Stimulated activated CD8-positive, alpha-beta memory T cell treated with anti-CD3 and anti-CD28 coated beads, Interleukin-7, amount 100 ng/mL, for 1 hour (primary cell): ENCODE data around the gene FILIP1.

Experiments
- DNase-seq, 2 donors: peaks; one replicate each; pipeline ENCODE4 v3.0.0-alpha.2; 2020; ENCODE audit warnings: low read depth in 2 of 2

Gene FILIP1

DNA sequence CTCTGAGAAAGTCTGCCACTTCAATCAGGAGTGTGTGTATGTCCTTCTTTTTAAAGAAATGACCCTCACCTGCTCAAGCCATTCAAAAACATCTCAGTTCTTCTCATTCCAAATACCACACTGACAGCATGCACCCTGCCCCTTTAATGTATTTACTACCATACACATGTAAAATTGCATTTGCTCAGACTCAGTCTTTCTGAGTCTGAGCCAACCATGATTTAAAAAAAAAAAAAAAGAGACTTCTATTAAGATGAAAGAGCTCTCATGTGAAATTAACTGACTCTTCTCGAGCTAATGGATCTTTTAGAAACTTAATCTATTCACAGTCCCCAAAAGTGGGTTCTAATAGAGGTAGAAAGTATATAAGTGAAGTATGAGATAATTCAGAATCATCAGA is 1.4 kb upstream of the FILIP1 start:
- no peak for DNase-seq

DNA sequence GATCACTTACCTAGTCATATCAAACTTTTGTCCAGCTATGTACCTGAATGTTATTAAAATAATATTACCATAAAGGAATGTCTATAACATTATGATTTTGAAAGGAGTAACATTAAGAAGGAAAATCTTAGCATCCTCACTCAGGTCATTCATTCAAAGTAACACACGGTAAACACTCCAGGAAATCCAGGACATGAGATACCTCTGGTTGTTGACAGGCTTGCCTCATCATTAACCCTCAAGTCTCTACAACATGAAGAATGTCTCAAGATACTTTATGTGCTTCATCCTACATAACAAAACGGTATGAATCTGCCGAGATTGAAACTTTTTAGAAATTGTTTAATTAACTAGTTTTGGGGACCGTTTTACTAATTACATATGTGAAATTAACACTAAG is 690 bp upstream of the FILIP1 start:
- no peak for DNase-seq

DNA sequence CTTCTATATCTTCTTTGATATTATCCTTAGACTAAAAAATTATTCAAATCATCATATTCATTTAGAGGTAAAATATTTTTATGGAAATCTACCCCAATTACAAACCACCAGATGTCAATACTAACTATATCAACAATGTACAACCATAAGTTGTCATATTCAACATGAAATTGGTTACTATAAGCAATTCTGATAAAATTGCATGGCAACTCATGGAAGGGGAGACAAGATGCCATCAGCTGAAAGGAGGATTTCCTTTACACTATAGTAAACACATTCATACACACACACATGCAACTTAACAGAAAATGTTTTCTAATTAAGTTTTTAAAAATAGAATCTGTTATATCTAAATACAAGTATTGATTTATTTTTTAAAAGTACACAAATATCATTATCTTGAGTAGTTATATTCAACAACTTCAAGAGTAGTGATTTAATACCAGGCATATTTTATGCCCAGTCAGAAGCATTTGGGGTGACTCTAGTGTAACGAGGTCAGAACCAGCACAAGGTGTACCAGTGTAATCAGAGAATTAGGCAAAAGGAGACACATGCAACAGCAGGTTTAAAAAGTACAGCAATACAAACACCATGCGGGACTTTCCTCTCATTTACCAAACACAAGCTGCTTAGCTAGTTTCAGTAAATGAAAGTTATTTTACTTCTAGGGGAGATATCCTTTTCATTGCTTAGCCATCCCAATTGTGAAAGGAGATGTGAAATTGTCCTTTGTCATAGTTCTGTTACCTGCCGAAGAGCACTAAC is 1.0 kb downstream of the FILIP1 start:
- DNase-seq, result no peak

DNA sequence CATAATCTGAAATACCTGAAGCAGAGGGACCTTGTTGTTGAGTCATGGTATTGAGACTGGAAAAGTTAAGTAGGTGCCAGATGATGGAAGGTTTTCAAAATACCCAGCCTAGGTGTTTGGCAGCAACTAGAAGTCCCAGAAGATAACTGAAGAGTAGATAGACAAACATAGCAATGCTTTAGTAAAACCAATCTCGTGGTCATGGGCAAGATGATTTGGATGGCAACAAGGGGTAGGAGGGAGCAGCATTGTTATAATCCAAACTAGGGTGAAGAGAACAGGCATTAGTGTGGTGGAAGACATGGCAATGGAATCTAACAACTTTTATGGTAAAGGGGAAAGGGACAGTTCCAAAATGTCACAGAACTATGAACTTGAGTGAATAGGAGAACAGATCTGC is 2.3 kb downstream of the FILIP1 start:
- DNase-seq, result no peak

DNA sequence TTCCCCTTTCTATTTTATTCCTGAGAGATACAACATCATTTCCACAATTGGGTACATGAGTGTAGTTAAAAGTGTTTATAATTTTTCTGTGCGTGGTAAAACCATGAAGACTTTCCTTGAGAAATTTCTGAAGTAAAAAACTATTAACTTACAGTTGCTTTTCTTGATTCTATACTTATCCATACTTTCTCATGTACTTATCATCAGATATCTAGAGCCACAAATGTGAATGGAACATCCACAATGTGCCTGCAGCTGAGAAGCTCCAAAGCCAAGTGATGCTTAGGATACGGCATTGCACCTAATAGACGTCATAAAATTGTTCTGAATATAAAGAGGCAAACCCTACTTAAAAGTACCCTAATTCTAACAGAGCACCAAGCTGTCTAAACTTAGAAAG is 2.9 kb downstream of the FILIP1 start:
- no peak for DNase-seq

DNA sequence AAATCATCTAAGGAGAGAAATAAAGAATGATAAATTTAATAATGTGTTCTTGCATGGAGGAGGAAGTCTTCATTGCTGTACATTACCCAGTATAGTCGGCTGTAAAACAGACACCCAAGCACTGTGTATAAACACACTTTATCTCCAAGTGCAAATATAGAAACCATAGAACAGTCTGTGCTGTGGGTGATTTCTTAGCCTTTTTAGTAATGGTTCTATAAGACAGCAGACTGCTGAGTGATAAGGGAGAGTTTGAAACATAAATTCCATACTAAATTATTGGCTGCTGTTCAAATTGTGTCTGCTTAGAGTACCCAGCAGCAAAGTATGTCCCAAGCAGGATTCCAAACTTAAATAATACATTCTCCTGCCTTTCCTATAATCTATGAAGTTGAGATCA is 4.6 kb downstream of the FILIP1 start:
- DNase-seq, result no peak

DNA sequence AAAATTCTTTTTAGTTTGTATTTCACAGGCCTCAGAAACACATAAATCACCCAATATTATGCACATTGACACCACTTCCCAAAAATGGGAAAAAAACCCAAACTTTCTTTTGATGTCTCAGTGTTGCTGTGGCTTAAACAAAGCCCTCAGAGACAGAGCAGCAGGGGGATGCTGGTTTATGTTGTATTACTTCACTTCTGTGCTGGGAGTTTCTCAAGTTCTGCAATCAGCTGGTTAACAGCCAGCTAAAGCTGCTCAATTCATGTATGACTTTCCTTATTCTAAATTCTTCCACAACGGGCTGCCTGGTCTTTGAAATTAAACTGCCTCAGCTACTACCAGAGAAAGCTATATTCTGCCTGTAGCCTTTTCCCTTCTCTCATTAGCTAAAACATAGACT is 5.6 kb downstream of the FILIP1 start:
- no peak for DNase-seq

DNA sequence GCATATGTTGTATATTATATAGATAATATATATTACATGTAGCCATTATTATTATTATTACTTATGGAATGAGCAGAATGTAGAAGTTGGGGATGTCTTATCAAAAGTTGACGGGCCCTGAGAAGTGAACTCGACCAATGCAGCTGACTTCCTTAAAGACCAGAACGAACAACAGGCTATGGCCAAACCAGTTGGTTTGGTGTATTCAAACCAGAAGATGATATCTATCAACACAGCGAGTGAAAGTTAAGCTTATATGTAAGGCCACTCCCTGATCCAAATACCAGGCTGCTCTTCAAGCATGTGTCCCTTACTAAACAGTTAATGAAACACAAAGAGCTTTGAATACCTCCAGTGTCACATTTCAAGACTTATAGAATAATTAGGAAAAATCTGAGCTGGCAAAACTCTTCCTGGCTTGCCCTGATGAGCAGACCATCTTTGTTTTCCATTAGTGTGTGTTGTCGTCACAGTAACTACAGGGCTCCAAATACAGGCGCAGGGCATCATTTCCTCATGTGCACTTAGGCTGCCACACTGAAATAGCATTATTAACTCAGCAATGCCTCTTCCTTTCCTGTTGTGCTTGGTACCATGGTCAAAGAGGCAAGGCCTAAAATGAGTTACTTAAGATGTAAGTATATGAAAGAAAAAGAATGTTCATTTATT is 6.6 kb downstream of the FILIP1 start:
- no peak for DNase-seq

DNA sequence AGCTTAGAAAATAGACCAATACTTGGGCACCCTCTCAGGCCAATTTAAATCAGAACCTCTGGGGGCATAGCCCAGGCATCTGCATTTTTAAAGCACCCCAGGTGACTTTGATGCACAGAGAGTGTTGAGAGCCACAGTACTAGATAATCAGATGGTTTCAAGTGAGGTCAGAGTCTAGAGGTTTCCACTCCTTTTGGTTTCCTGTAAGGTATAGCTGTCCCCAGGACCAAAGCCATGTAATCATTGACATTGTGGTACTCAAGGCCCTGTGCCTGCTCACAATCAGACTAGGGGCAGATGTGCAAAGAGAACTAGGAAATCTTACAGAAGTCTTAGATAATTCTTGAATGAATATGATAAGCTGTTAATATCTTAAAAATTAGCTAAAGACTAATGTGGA is 9.1 kb downstream of the FILIP1 start:
- no peak for DNase-seq

DNA sequence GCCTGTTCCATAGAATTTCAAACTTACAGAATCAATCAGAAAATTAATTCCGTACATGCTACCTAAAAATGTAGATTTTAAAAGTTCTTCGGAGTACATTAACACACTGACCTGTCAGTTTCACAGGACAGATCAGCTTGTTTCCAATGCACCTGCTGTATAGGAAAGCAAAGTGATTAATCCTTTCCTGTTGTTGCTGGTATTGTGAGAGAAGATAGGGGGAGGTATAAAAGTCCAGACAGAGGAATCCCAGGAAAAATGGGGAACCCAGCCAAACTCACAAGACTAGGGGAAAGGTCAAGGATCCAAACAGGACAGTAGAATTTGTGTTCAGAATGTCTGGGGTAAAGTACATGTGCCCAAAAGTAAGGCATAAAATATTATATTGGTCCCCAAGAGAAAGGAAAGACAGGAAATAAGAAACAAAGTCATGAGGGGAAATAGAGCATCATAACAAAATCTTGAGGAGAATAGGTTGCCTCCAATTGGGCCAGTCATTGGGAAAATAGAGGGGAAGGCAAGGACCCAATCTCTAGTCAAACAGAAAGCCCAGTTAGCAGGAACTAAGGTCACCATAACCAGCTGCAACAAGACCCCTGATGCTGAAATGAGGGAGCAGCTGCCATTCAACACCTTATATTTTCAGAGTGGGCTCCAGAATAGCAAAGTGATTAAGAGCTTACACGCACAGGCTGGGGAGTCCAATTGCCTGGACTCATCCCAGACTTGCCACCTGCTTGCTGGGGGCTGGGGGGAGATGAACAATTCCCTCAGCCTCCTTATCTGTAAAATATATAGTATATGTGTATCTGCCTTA is 10.3 kb downstream of the FILIP1 start:
- DNase-seq, result no peak

DNA sequence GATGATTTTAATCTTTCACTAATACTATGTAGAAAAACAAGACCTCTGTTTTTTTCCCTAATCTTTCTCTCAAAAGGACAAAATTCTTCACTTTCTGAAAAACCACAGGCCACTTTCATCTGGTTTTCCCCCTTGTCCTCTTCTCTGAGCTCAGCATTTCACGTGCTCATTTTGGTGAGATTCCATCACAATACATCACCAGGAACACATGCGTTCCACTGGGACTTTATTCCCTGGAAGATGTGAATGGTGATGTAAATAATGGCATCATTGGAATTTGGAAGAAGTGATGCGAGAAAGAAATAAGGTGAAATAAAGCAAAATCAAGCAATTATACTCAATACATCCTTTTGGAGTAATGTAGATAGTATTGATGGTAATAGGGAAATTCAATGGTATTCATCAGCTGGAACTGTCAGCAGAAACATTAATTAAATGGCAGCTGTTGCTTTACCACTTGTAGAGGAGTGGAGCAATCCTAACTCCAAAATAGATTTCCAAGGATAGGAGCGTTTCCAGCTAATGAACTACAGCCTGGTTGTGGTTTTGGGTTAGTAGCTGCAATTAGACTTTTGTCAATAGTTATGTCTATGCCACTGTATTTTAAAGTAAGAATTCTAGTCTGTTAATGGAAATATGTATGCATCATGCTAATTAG is 11.5 kb downstream of the FILIP1 start:
- no peak for DNase-seq

DNA sequence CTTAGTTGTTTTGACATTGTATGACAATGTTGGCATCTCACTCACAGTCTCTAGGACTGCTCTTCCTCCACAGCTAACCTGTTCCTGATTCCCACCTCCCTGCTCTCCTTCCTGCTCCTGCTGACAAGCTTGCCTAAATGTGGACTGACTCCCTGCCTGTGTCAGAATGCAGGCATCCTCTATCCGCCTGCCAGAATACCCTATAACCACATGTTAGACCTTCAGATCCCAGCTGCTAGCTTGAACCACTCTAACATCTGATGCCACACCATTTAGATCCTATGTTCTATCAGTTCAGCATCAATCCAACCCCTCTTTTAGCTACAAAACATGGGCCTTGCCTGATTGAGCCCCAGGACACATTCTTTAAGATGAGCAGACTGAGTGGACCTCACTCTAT is 12.2 kb downstream of the FILIP1 start:
- DNase-seq, result no peak

DNA sequence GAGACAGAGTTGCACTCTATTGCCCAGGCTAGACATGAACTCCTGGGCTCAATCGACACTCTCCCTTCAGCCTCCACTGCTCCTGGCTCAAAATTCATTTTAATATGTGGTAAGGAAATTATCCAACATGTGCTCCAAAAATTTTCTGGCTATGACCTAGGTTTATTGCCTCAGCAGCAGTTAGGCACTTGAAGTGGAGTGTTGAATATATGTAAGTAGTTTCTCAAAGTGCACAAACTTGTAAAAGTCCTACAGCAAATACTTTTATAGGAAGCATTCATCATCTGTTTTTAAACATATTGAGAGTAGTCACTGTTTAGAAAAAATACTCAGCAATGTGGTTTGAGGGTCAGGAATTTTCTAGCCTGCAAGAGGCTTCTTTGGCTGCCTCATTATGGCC is 13.2 kb downstream of the FILIP1 start:
- no peak for DNase-seq

DNA sequence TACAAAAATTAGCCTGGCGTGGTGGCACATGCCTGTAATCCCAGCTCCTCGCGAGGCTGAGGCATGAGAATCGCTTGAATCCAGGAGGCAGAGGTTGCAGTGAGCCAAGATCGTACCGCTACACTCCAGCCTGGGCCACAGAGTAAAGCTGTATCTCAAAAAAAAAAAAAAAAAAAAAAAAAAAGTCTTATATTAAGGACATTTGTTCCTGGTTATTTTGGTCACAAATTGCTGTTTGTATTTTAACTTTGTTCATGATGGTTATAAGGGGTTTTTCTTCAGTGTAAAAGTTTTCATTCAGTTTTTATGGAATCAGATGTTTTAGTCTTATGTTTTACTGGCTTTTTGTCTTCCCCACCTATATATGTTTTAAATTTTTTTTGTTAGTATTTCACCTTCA is 13.9 kb downstream of the FILIP1 start:
- no peak for DNase-seq

DNA sequence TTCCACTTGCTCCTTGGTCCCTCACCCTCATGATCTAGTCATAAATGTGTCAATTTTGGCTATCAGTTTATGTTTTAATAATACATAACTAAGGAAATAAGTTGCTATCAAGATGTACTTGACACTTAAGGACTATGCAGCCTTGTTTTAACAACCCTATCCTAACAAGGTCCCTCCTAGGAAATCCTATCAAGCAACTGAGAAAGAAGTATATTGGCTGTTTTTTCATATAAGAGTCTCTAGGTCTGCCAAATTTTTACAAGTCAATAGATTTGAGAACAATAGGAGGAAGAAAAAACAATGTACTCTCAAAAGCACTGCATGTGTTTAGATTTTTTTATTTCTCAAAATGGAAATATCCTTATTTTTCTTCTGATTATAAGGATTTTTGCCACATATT is 14.7 kb downstream of the FILIP1 start:
- DNase-seq, result no peak

DNA sequence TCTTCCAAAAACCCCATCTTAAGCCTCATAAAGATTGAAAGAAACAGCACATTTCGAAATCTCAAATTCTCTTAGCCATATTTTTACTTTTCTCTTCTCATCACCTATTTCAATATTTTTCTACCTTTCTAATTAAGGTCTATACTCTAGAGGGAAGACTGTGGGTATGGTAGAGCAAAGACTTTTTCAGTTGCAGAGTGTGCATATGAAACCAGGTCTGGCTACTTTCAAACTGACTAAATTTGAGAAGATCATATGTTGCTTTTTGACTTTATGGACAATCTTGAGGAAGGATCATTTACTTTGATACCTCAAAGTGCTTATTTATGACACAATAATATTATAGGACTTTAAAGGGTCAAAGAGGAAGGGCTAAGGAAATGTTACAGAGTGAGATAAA is 20.7 kb downstream of the FILIP1 start:
- DNase-seq, result no peak

DNA sequence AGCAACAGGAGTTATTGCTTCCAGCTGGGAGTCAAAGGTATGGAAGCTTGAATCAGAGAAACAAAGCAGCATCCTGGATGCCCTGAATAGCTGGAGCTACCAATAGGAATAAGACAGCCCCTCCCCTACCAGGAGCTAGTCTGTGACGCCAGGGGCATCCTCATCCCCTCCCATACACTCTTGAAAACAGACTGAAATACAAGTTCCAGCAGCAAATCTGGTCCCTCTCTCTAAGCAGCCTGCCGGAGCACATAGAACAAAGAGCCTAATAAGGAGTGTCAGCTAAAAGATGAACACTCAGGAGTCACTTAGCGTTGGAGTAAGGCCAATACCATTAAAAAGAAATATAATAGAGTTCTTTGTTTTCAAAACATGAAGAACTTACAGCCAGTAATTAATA is 25.6 kb downstream of the FILIP1 start:
- no peak for DNase-seq

DNA sequence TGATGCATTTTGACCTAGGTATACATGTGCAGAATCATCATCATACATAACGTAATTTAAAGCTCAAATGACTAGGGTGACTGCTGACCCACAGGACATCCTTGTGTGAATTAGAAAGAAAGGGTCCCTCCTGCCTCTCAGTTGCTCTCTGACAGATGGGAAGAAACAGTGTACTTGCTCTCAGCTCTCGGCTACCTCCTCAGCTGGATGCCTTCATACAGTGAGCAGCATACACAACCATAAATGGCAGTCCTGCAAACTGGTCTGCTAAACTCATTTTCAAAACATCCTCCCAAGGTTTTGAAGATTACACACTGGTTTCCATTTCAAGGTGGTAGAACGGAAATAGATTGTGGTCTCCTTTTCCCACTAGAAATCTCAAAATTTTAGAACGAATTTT is 26.3 kb downstream of the FILIP1 start:
- DNase-seq, result no peak

DNA sequence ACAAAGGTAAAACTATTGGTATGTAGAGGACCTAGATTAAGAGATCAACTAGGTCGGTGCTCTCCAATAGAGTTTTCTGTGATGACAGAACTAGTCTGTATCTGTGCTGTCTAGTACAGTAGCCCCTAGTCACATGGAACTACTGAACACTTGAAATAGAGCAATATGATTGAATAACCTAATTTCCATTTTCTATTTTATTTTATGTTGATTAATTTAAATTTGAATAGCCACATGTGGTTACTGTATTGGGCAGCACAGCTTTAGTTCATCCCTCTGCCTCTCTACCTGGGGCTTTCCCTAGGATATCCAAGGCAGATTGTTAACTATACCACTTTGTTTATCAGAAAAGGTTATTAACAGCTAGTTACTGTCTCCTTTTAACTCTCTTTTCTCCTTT is 27.0 kb downstream of the FILIP1 start:
- DNase-seq, result no peak

DNA sequence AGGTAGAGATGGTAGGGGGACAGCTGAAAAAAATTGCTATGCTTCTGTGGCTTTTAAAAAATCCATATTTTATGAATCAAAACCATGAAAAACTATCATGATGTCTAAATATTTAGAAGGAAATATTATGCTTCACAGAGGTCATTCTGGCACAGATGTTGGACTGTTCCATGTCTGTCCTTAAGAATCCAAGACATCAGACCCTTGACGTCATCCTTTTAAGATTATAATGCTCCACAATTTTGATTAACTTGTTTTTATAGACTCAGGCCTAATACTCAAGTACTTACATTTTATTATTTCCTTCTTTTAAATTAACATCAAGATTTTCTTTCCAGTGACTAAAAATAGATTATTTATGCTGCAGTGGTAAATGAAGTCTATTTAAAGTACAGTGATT is 29.7 kb downstream of the FILIP1 start:
- DNase-seq, result no peak

DNA sequence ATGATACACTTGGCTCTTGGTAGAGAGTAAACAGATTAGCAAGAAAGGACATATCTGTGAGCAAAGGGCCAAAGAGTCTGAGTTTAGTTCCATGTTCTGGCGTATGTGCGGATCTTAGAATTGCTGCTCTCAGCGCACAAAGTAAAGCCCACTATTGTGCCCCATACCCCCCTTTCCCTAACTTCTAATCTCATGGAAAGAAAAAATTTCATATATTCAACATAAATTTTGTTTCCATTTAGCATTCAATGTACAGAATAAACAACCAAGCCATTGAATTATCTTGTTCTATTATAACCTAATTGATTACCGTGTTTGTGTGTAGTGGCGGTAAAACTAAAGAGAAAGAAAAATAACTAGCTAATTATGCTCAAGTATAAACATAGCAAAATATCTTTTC is 30.5 kb downstream of the FILIP1 start:
- DNase-seq, result no peak

DNA sequence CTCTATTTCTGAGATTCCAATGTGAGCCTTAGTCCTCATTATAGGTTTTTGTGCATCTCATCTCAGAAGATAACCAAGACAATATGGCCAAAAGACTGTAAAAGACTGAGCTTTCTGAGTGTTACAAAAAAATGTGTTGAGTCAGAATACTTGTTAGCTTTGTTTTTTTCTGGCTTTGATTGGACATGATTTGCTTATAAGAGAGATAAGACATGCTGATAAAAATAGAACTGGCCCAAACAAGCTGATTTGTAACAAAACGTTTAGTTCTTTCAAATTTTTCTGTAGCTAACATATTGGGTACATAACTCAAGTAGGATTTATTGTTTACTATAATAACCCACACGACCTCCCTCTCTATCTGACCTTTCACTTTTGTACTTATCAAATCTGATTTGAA is 32.9 kb downstream of the FILIP1 start:
- no peak for DNase-seq
